Fibroblast of mammary gland (primary cell): ENCODE results near the gene DGKA.
A peak's percentile ranks its signal among the peaks of the same experiment; 100 is the strongest.
"Not testable (repeated sequence)": the region's sequence is repeated elsewhere in the genome, so short reads cannot be mapped to it uniquely, and the experiment has no call there.

ENCODE experiments used
- DNase-seq: peaks from one replicate; pipeline ENCODE4 v3.0.0-alpha.2; 2010; ENCODE audit warnings: low read depth
- H3K4me3 ChIP-seq: 2 replicates; pipeline ENCODE4 v1.5.1; 2011; ENCODE audit warnings: low read depth, mild to moderate bottlenecking, low read length, moderate library complexity; ENCODE audit not compliant: control insufficient read depth
- CTCF ChIP-seq: conservative IDR thresholded peaks from 2 replicates; pipeline ENCODE4 v1.5.1; 2011; ENCODE audit warnings: low read depth, low read length, inconsistent platforms; ENCODE audit not compliant: control insufficient read depth, insufficient read depth

Gene DGKA

GRCh38 chr12:55996715-55997534 is 66.0 kb downstream of the DGKA start, which contains the start of gene SUOX:
SUOX (plus strand) TSS chr12:55997276; CDS start chr12:56002222, 4,946 bp downstream.
- peak within 1 kb of the TSS; percentile 86 for H3K4me3 ChIP-seq
- peak; percentile 96 for DNase-seq
- no peak for TF ChIP-seq CTCF

- H3K4me3 ChIP-seq = peak overlapping the region; percentile 86
- no peak for TF ChIP-seq CTCF
- DNase-seq = no peak
Measured at GRCh38 chr12:55997535-55997859, 66.5 kb downstream of the DGKA start.

- DNase-seq, H3K4me3 ChIP-seq: not testable (repeated sequence)
Measured at GRCh38 chr12:55999522-55999921, 68.6 kb downstream of the DGKA start.

- not testable (repeated sequence) for DNase-seq, H3K4me3 ChIP-seq
Measured at GRCh38 chr12:55999999-56000540, 69.1 kb downstream of the DGKA start.

GRCh38 chr12:56001487-56002100 is 70.6 kb downstream of the DGKA start:
- no peak overlapping the region for H3K4me3 ChIP-seq
- no peak for DNase-seq
- no peak for TF ChIP-seq CTCF

- not testable (repeated sequence) for DNase-seq, H3K4me3 ChIP-seq
Measured at GRCh38 chr12:56003376-56003775, 72.4 kb downstream of the DGKA start.
